ENCODE measurements around the gene GPX3. TPM values are rescaled to one million over a fixed set of nuclear protein-coding genes. Genes with fewer than 3 reads are reported as not detected.

Gene GPX3
- total RNA-seq, 4 donors from 2014 or later = 5,296 to 11,485 (median 6,898) TPM

DNA sequence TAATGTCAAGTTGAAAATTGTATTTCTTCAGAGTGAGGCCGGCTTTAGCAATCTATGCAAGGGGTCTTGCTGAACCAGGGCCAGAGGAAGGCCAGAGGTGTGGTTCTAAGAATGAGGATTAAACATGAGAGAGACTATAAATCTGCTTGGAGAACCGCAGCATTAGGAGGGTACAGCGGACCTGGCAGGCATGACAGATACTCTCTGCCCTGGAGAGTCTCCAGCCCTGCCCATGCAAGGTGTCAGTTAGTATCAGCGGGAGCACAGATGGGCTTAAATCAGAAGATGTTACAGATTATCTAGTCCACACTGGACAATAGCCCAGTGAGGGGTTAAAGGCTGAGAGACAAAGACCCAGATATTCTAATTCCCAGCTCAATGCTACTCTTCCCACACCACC lies 11.5 kb upstream of the GPX3 start:
- ATAC-seq (ENCODE audit: low FRiP score) = no peak
- no peak for DNase-seq (ENCODE audit: low spot score)
- TF ChIP-seq, protein P1, sequence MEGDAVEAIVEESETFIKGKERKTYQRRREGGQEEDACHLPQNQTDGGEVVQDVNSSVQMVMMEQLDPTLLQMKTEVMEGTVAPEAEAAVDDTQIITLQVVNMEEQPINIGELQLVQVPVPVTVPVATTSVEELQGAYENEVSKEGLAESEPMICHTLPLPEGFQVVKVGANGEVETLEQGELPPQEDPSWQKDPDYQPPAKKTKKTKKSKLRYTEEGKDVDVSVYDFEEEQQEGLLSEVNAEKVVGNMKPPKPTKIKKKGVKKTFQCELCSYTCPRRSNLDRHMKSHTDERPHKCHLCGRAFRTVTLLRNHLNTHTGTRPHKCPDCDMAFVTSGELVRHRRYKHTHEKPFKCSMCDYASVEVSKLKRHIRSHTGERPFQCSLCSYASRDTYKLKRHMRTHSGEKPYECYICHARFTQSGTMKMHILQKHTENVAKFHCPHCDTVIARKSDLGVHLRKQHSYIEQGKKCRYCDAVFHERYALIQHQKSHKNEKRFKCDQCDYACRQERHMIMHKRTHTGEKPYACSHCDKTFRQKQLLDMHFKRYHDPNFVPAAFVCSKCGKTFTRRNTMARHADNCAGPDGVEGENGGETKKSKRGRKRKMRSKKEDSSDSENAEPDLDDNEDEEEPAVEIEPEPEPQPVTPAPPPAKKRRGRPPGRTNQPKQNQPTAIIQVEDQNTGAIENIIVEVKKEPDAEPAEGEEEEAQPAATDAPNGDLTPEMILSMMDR (IDR thresholded peaks at IDR 0.05) = no peak

- no peak for ATAC-seq (ENCODE audit: low FRiP score)
- DNase-seq (ENCODE audit: low spot score) = no peak
- TF ChIP-seq, protein P1 (IDR thresholded peaks at IDR 0.05) = no peak
These were observed 7.5 kb upstream of the GPX3 start for GRCh38 chr5:151012862-151013261.

- TF ChIP-seq, protein P1 (IDR thresholded peaks at IDR 0.05) = no peak
- no peak for DNase-seq (ENCODE audit: low spot score)
- no peak for ATAC-seq (ENCODE audit: low FRiP score)
These were observed 5.6 kb upstream of the GPX3 start for GRCh38 chr5:151014680-151015343.

DNA sequence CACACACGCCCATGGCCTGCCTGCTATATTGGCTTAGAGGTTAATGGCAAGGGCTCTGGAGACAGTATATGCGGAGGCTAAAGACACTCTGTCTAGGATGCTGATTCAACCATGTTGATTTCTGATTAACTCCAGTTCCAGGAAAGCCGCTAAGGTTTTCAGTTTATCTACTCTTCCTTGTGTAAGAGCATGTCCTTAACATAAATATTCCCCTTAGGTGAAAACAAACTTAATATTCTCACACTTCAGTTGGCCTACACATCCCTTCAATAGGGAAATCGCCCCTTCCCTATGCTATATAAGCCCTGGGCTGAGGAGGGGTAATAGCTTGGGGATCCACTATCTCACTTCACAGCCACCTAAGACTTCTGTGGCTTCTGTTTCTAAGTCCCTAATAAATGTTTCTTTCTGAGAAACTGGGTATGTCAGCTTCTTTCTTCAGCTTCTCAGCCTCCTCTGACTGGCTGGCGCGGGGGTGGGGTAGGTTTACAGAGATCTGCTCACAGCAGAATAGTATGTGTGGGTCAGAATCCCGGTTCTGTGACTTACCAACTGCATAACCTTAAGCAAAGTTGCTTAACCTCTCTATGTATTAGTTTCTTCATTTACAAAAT lies 4.3 kb upstream of the GPX3 start:
- TF ChIP-seq, protein P1 (IDR thresholded peaks at IDR 0.05) = no peak
- ATAC-seq (ENCODE audit: low FRiP score) = no peak
- DNase-seq (ENCODE audit: low spot score) = no peak

DNA sequence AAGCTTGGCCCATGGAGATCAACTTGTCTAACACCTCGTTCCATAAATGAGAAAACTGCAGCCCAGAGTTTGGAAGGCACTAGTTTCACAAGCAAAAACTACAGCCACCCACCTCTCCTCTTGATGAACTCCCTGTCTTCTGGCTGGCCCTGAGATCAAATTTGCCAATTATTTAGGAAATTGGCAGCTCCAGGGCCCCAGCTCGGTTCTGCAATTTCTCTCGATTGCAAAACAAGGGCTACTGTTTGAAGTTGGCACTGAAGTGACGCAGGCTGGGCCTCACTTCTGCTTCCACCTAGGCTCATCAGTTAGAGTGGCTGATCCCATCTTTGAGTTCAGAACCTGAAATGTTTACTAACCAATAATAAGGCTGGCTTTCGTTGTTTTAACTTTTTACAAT lies 3.7 kb upstream of the GPX3 start:
- TF ChIP-seq, protein P1 (IDR thresholded peaks at IDR 0.05) = no peak
- DNase-seq (ENCODE audit: low spot score) (no peak), ATAC-seq (ENCODE audit: low FRiP score) (no peak)

- ATAC-seq (ENCODE audit: low FRiP score) (no peak), DNase-seq (ENCODE audit: low spot score) (no peak)
- TF ChIP-seq, protein P1 (IDR thresholded peaks at IDR 0.05) = no peak
These were observed 2.5 kb upstream of the GPX3 start for GRCh38 chr5:151017897-151018296.

- DNase-seq (ENCODE audit: low spot score) (no peak), ATAC-seq (ENCODE audit: low FRiP score) (no peak)
- TF ChIP-seq, protein P1 (IDR thresholded peaks at IDR 0.05) = no peak
These were observed 1.5 kb upstream of the GPX3 start for GRCh38 chr5:151018846-151019245.
